Measurements from ENCODE around the gene TIMM13. TPM values are rescaled to one million over a fixed set of nuclear protein-coding genes. Genes with fewer than 3 reads are reported as not detected.
"Not testable (repeated sequence)": the region's sequence is repeated elsewhere in the genome, so short reads cannot be mapped to it uniquely, and the experiment has no call there.

TIMM13 gene
- polyA plus RNA-seq (ENCODE audit: insufficient read length in 12 of 12): 100 to 1,000 TPM in 1 of 12 donors, 10 to 100 TPM in 10, not detected in 1; 58.2 to 110 (median 74.9) TPM
- long read RNA-seq, donor 1, transcript TIMM13-201 (3 exons, 1,973 nt): major isoform, 140 of 151 reads
- long read RNA-seq, donor 1, partial matches to known transcripts: 6 of 151 reads
- long read RNA-seq, donor 1, other reads (novel, unspliced or antisense): 5 of 151 reads
- long read RNA-seq, donor 2, transcript TIMM13-201 (3 exons, 1,973 nt): major isoform, 113 of 118 reads
- long read RNA-seq, donor 2, partial matches to known transcripts: 0 of 118 reads
- long read RNA-seq, donor 2, other reads (novel, unspliced or antisense): 5 of 118 reads
- long read RNA-seq, donor 3, transcript TIMM13-201 (3 exons, 1,973 nt): major isoform, 63 of 74 reads
- long read RNA-seq, donor 3, partial matches to known transcripts: 11 of 74 reads
- long read RNA-seq, donor 3, other reads (novel, unspliced or antisense): 0 of 74 reads
- long read RNA-seq, donor 4, transcript TIMM13-201 (3 exons, 1,973 nt): major isoform, 38 of 38 reads
- long read RNA-seq, donor 4, partial matches to known transcripts: 0 of 38 reads
- long read RNA-seq, donor 4, other reads (novel, unspliced or antisense): 0 of 38 reads
- long read RNA-seq, donor 5, transcript TIMM13-201 (3 exons, 1,973 nt): major isoform, 180 of 200 reads
- long read RNA-seq, donor 5, partial matches to known transcripts: 15 of 200 reads
- long read RNA-seq, donor 5, other reads (novel, unspliced or antisense): 5 of 200 reads
- long read RNA-seq, donor 6, transcript TIMM13-201 (3 exons, 1,973 nt): major isoform, 49 of 49 reads
- long read RNA-seq, donor 6, partial matches to known transcripts: 0 of 49 reads
- long read RNA-seq, donor 6, other reads (novel, unspliced or antisense): 0 of 49 reads
- long read RNA-seq, donor 7, transcript TIMM13-201 (3 exons, 1,973 nt): major isoform, 50 of 50 reads
- long read RNA-seq, donor 7, partial matches to known transcripts: 0 of 50 reads
- long read RNA-seq, donor 7, other reads (novel, unspliced or antisense): 0 of 50 reads
- long read RNA-seq, donor 8, transcript TIMM13-201 (3 exons, 1,973 nt): major isoform, 141 of 146 reads
- long read RNA-seq, donor 8, partial matches to known transcripts: 0 of 146 reads
- long read RNA-seq, donor 8, other reads (novel, unspliced or antisense): 5 of 146 reads
- long read RNA-seq, donor 9, transcript TIMM13-201 (3 exons, 1,973 nt): major isoform, 70 of 76 reads
- long read RNA-seq, donor 9, partial matches to known transcripts: 0 of 76 reads
- long read RNA-seq, donor 9, other reads (novel, unspliced or antisense): 6 of 76 reads
- long read RNA-seq, donor 10, transcript TIMM13-201 (3 exons, 1,973 nt): major isoform, 104 of 126 reads
- long read RNA-seq, donor 10, partial matches to known transcripts: 22 of 126 reads
- long read RNA-seq, donor 10, other reads (novel, unspliced or antisense): 0 of 126 reads
- long read RNA-seq, donor 11, transcript TIMM13-201 (3 exons, 1,973 nt): major isoform, 167 of 173 reads
- long read RNA-seq, donor 11, partial matches to known transcripts: 0 of 173 reads
- long read RNA-seq, donor 11, other reads (novel, unspliced or antisense): 6 of 173 reads

DNA sequence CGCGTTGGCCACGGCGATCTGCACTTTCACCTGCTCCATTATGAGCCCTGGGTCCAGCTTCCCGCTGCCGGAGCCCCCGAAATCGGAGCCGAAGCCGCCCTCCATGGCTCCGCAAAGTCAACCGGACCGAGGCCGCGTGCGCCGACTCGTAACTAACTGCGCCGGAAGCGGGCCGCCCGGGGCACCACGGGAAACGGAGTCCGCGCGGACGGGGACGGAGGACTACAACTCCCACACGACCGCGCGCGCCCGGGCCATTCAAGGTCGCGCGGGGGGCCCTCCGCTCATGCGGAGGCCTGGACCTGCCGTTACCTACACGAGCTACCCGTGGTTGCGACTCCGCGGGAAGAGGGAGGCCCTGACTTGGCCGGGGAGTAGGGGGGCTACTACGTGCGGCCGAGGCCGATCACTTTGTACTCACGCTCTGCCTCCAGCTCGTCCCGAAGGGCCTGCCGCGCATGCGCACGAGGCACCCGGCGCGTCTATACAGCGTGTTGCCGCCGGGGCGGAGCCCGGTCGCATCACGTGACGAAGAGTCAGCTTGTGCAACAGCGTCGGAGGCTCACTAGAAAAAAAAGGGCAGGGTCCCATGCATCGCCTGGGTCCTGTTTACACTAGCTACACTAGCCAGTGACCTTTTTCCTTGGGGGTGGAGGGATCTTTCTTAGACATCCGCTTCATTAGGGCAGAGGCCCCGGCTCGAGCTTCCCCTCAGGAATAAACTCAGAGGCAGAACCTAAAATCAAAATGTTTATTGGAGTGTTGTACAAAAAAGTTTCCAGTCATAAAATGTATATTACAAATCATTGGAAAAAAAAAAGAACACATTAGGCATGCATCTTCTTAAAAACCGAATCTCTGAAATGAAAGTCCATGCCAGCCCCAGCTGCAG lies at the start of gene TIMM13:
Gene TIMM13 (minus strand): TSS at position 158 of the 892 bp plus-strand sequence. CDS start 53 bp downstream, at position 105.
- DNase-seq: peak; percentile 99

DNA sequence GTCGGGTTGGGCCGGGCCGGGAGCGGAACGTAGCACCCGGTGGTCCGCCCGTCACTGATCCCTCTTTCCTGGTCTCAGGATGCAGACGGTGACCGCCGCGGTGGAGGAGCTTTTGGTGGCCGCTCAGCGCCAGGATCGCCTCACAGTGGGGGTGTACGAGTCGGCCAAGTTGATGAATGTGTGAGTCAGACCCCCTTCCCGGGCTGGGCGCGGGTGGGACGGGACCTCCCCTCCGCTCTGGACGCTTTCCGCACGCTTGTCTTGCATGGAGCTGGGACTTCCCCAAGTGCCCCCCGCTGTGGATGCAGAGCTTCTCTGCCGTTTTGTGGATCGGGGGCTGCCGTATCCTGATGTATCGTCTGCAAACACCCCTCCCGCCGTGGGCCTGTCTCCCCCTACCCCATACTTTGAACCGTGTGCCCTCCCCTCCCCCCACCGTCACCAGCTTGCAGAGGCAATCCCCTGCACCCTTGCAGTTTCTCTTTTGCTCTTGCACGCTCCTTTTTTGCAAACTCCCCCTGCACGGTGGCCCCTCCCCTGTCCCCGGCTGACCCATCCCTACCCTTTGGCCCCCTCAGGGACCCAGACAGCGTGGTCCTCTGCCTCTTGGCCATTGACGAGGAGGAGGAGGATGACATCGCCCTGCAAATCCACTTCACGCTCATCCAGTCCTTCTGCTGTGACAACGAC lies 49.2 kb upstream of the TIMM13 start:
- no peak for DNase-seq

DNA sequence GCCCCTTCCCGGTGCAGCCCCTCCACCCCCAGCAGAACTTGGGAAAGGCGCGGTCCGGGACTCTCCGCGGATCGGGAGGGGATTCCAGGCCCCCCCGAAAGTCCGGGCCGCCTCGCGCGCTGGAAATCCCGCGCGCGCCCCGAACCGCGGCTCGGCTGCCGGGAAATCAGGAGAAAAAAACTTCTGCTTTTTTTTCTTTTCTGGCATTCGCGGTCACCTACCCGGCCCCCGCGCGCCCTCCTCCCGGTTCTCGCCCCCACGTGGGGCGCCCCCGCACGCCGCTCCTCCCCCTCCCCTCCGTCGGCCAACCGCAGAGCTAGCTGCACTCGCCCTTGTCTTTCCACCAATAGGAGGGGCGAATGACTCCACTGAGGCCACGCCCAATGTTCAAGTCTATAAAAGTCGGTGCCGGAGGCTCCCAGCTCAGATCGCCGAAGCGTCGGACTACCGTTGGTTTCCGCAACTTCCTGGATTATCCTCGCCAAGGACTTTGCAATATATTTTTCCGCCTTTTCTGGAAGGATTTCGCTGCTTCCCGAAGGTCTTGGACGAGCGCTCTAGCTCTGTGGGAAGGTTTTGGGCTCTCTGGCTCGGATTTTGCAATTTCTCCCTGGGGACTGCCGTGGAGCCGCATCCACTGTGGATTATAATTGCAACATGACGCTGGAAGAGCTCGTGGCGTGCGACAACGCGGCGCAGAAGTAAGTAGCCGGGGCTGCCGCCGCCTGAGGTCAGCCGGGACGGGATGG lies 48.5 kb upstream of the TIMM13 start, which contains the start of gene GADD45B:
Gene GADD45B (plus strand): TSS at position 426 of the 749 bp plus-strand sequence. CDS start 232 bp downstream, at position 658.
- DNase-seq: peak; percentile 99

DNA sequence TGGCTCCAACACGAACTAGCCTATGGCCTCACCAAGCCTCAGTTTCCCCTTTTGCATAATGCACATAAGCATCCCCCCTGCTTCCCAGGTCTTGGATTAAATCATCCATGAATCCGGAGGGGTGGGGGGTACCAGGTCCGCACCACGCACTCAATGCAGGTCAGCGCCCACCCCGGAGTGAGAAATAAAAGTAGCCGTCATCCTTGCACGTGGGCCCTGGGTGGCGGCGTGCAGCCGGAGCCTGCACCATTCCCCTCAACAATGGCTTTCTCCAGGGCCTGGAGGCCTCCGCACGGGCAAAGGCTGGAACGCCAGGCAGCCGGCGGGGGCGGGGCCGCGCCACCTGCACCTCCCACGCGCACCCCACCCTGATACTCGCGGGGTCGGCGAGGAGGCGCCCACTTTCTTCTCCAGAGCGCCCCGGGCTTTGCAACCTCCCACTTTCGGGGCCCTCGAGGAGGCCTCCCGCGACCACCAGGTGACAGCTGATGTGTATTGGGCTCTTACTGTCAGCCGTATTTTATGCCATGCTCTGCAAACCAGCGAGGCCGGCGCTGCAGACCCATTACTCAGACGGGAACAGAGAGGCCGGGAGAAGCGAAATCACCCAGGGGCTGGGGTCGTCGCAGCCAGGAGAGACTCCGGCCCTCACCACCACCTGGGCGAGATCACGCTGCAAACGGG lies 47.8 kb upstream of the TIMM13 start:
- DNase-seq: no peak

DNA sequence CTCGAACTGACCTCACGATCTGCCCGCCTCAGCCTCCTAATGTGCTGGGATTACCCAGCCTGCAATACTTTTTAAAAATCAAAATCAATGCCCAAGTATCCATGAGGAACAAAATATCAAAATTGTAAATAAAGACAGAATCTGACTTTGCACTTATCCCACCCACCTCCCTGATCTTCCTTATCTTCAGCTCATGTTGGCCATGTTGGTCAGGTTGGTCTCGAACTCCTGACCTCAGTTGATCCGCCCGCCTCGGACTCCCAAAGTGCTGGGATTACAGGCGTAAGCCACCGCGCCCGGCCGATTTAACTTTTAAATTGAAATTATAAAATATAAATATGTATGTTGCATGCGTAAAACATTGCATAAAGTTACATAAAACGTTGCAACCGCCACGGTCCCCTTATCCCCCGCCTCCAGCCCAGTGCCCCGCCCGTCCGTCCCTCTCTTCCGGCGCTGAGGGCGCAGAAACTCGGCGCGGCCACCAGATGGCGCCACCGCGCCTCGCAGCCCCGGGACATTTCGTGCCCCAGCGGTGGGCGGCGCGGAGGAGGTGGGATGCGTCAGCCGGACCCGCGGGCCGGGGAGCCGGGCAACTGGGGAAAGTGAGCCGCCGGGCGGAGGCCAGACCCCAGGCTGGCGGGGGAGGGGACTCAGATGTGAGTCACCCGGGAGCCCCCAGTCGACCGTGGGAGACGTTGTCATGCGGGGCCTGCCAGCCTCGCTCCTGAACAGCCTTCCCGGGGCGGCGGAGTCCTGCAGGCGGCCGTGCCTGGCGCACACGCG lies 47.0 kb upstream of the TIMM13 start:
- DNase-seq: peak; percentile 88

DNA sequence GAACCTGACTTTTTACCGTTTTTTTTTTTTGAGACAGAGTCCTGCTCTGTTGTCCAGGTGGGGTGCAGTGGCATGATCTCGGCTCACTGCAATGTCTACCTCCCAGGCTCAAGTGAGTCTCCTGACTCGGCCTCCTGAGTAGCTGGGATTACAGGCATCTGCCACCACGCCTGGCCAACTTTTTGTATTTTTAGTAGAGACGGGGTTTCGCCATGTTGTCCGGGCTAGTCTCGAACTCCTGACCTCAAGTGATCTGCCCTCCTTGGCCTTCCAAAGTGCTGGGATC lies 42.5 kb upstream of the TIMM13 start:
- not testable (repeated sequence) for DNase-seq

DNA sequence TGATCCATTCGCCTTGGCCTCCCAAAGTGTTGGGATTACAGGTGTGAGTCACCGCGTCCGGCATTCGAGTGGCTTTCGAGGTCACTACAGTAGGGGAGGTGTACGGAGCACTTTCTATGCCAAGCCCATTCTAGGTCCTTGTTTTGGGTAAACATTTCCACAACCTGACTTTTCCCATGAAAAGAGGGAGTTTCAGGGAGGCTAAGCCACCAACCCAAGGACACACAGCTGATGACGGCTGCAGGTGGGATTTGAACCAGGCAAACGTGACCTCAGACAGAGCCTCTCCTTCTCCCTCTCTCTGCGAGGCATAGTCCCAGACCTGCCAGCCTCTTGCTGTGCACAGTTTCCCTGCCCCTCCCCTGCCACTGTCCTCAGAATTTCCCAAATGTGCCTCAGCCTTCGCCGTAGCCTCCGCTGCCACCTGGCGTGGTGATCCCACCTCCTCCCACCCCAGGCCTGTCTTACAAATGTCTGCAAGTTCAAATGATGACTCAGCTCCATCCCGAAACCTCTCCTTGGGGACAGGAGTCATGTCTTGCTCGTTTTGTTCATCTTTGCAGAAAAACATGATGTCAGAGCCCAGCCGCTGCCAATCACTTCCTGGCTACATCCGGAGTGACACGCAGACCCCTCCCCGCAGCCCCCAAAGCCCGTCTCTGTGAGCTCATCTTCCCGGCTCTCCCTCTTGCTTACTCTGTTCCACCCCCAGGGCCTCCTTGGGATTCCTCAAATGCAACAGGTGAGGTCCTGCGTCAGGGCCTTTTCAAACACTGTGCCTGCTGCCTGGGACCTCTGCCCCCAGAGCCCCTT lies 41.9 kb upstream of the TIMM13 start:
- DNase-seq: no peak

DNA sequence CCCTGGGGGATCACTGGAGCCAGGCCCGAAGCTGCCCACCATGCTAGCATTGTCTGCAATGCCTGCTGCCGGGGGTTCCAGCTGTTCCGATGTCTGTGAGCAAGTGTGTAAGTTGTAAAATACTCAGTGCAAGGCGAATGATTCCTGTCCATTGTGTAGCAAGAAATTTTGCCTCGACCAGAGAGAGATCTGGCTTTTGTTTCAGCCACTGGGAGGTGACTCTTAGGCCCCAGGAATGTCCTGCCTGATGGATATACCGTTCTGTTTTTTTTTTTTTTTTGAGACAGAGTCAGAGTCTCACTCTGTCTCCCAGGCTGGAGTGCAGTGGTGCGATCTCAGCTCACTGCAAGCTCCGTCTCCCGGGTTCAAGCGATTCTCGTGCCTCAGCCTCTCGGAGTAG lies 41.2 kb upstream of the TIMM13 start:
- DNase-seq: no peak

DNA sequence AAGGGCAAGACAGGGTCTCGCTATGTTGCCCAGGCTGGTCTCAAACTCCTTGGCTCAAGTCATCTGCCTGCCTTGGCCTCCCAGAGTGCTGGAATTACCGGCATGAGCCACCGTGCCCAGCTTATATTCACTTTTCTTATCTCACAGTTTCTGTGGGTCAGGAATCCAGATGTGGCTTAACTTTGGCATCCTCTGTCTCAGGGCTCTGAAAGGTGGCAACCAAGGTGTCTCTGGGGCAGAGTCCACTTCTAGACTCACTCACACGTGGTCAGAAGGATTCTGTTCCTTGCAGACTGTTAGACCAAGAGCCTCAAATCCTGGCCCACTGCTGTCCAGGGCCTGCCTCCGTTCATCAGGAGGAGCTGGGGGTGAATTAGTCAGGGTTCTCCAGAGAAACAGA lies 37.0 kb upstream of the TIMM13 start:
- DNase-seq: no peak

DNA sequence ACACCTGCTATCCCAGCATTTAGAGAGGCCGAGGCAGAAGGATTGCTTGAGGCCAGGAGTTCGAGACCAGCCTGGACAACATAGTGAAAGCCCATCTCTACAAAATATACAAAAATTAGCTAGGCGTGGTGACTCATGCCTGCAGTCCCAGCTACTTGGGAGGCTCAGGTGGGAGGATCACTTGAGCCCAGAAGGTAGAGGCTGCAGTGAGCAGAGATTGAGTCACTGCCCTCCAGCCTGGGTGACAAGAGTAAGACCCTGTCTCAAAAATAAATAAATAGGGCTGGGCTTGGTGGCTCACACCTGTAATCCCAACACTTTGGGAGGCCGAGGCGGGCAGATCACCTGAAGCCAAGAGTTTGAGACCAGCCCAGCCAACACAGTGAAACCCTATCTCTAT lies 36.3 kb upstream of the TIMM13 start:
- not testable (repeated sequence) for DNase-seq

DNA sequence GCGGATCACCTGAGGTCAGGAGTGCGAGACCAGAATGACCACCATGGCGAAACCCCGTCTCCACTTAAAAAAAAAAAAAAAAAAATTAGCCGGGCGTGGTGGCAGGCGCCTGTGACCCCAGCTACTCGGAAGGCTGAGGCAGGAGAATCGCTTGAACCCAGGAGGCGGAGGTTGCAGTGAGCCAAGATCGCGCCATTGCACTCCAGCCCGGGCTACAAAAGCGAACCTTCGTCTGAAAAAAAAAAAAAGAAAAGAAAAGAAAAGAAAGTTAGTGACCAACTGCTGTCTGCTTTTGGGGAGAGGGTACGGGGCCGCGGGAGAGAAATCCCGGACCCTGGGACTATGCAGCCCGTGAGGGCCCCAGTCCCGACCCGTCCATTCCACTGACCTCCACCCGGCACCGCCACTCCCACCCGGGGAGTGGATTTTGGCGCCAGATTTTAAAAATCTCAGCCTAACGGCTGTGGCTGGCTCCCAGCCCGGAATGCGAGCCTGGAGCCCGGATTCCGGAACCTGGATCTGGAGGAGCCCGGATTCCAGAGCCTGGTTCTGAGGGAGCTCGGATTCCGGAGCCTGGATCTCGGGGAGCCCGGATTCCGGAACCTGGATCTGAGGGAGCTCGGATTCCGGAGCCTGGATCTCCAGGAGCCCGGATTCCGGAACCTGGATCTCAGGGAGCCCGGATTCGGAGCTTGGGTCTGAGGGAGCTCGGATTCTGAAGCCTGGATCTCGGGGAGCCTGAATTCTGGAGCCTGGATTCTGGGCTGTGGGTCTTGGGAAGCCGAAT lies 35.4 kb upstream of the TIMM13 start:
- DNase-seq: peak; percentile 94

DNA sequence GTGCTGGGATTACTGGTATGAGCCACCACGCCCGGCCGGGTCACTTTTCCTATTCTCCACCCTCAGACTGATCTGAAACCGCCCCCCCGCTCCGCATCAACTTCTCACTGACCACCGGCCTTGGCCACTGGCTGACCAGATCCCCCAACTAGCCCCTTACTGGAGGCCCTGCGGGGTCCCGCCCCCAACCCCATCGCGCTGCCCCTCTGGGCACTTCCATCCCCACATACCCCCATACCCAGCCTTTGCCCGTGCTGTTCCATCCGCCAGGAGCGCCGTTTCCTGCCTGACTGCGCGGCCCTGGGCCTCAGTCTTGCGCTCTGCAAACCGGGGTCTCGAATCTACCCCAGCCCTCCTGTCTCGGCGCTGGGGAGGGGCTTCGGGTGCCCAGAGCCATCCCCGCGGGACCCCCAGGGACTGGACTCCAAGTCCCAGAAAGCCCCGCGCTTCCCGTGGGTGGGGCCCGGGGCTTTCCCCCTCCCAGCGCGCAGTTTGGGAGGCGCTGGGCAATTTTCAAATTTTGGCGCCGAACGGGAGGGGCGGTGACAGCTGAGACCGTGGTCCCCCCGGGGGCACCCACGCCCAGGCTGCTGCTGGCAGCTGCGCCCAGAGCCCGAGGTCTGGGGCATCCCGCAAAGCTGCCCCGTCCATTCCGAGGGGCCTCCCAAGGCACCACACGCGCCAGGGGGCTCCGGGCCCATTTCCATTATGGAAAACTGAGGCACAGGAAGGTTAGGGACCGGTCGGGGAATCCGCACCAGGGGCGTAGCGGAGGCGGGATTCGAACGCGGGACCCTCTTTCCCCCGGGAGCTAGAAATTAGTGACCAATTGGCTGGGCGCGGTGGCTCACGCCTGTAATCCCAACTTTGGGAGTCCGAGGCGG lies 34.6 kb upstream of the TIMM13 start:
- DNase-seq: peak; percentile 73

DNA sequence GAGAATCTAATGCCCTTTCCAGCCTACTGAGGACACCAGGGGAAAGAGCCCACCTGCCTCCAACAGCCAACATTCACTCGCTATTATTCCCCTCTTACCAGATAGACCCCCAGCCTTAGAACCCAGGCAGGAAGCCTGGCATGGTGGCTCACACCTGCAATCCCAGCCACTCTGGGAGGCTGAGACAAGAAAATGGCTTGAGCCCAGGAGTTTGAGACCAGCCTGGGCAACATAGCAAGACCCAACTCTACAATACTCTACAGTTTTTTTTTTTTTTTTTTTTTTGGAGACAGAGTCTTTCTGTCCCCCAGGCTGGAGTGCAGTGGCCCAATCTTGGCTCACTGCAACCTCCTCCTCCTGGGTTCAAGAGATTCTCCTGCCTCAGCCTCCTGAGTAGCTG lies 32.9 kb upstream of the TIMM13 start:
- no peak for DNase-seq

DNA sequence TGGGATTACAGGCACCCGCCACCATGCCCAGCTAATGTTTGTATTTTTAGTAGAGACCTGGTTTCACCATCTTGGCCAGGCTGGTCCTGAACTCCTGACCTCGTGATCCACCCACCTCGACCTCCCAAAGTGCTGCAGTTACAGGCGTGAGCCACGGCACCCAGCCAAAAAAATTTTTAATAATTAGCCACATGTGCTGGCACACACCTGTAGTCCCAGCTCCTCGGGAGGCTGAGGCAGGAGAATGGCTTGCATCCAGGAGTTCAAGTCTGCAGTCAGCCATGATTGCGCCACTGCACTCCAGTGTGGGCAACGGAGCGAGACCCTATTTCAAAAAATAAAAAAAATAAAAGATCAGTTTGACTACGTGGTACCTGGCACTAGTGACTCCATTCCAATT lies 31.4 kb upstream of the TIMM13 start:
- not testable (repeated sequence) for DNase-seq

Data from muscle of arm (tissue), 14 donors.